Mucosa of descending colon (tissue), 3 donors: ENCODE data around the gene IGSF9B. TPM values are rescaled to one million over a fixed set of nuclear protein-coding genes. Genes with fewer than 3 reads are reported as not detected.

Experiments used
- ATAC-seq: fragments of 200-7000 bp; cut with Tn5 transposase; one replicate; pipeline ENCODE4 v1.9.1; 2020; ENCODE audit warnings: mild to moderate bottlenecking, moderate library complexity
- DNase-seq, 3 donors: peaks; one replicate each; pipeline ENCODE4 v3.0.0-alpha.2; 2020
- H3K36me3 ChIP-seq: fragments of 200-600 bp; one replicate; pipeline ENCODE4 v1.8.0; 2021; ENCODE audit warnings: low read depth, mild to moderate bottlenecking
- H3K4me1 ChIP-seq: fragments of 200-600 bp; one replicate; pipeline ENCODE4 v1.8.0; 2021; ENCODE audit warnings: low read depth, mild to moderate bottlenecking
- H3K4me3 ChIP-seq: fragments of 200-600 bp; one replicate; pipeline ENCODE4 v1.8.0; 2021; ENCODE audit warnings: mild to moderate bottlenecking
- H3K9me3 ChIP-seq: fragments of 200-600 bp; one replicate; pipeline ENCODE4 v1.8.0; 2021; ENCODE audit warnings: mild to moderate bottlenecking
- CTCF ChIP-seq: fragments of 200-600 bp; IDR thresholded peaks from one replicate; pipeline ENCODE4 v1.8.0; 2022; ENCODE audit warnings: antibody characterized with exemption, mild to moderate bottlenecking
- intact Hi-C, 2 donors: fragments of 100-400 bp; cut with DNase I in 1 of 2; cut with micrococcal nuclease in 1 of 2; formaldehyde crosslinking; loops; one replicate each; pipeline versions ENCODE4 v1.11.0 to v1.11.1; 2022; cut with DNase I, micrococcal nuclease
- total RNA-seq, 3 donors: library from RNA; stranded (reverse); fragmentation: NEBNext Ultra II Directional in 2 of 3; extraction: Animal tissue kit (Norgen Biotek cat#: 25700) in 2 of 3; gene quantifications; one replicate each; pipeline versions ENCODE4 v1.2.1 to v1.2.4, GENCODE V29; 2021 to 2023
- donor health status: DM: no; HTN: no; CAD: no; lungs with moderate emphysema.
- donor health status: DM: no; HTN: no; CAD: no.
- donor health status: DM: no; HTN: yes; CAD: no.

IGSF9B gene
- total RNA-seq, 3 donors from 2014 or later: 5.2 to 42.6 (median 5.8) TPM

- TF ChIP-seq CTCF: no peak
- DNase-seq (no peak), ATAC-seq (no peak)
- H3K4me1 ChIP-seq: peaks cover 6% of the 10 kb centered on the region
- H3K9me3 ChIP-seq: no peaks in the 10 kb centered on the region
- H3K4me3 ChIP-seq: no peak overlapping the region
- intact Hi-C loops: loop anchor here (2.0 to 5.0 kb wide), 2 partner anchors 212 to 216 kb away; no protein-coding TSS in a partner anchor
- no peaks in the 10 kb centered on the region for H3K36me3 ChIP-seq
Measured at GRCh38 chr11:133926466-133927246, 30.1 kb downstream of the IGSF9B start.

- Histone ChIP-seq H3K4me1 (peaks cover 6% of the 10 kb centered on the region), H3K36me3 (no peaks in the 10 kb centered on the region), H3K4me3 (no peak overlapping the region), H3K9me3 (no peaks in the 10 kb centered on the region)
- no peak for ATAC-seq
- intact Hi-C loops: loop anchor here (2.0 to 5.0 kb wide), 2 partner anchors 213 to 217 kb away; no protein-coding TSS in a partner anchor
- no peak for TF ChIP-seq CTCF
- DNase-seq: no peak
Measured at GRCh38 chr11:133925756-133926155, 31.0 kb downstream of the IGSF9B start.

GRCh38 chr11:133924661-133925060 lies 32.1 kb downstream of the IGSF9B start:
- TF ChIP-seq CTCF: no peak
- H3K9me3 ChIP-seq: no peaks in the 10 kb centered on the region
- no peak overlapping the region for H3K4me3 ChIP-seq
- ATAC-seq: no peak
- DNase-seq: no peak
- H3K36me3 ChIP-seq: no peaks in the 10 kb centered on the region
- intact Hi-C loops: loop anchor here in 1 of 2 donors (5.0 kb wide), 1 partner anchor 218 kb away; no protein-coding TSS in a partner anchor
- H3K4me1 ChIP-seq: peaks cover 6% of the 10 kb centered on the region

- peaks cover 2% of the 10 kb centered on the region for H3K4me1 ChIP-seq
- DNase-seq: no peak
- H3K36me3 ChIP-seq: no peaks in the 10 kb centered on the region
- intact Hi-C loops: no loop called here
- H3K9me3 ChIP-seq: no peaks in the 10 kb centered on the region
- no peak overlapping the region for H3K4me3 ChIP-seq
- no peak for TF ChIP-seq CTCF
- no peak for ATAC-seq
Measured at GRCh38 chr11:133922078-133922870, 34.5 kb downstream of the IGSF9B start.

GRCh38 chr11:133921513-133921912 lies 35.3 kb downstream of the IGSF9B start:
- H3K36me3 ChIP-seq: no peaks in the 10 kb centered on the region
- no peak overlapping the region for H3K4me3 ChIP-seq
- no peaks in the 10 kb centered on the region for H3K9me3 ChIP-seq
- H3K4me1 ChIP-seq: peaks cover 2% of the 10 kb centered on the region
- DNase-seq (no peak), ATAC-seq (no peak)
- no peak for TF ChIP-seq CTCF
- intact Hi-C loops: no loop called here
